ENCODE data around the gene TIGAR. TPM values are rescaled to one million over a fixed set of nuclear protein-coding genes. Genes with fewer than 3 reads are reported as not detected.

The TIGAR gene
- total RNA-seq, 2 donors from 2014 or later: 1.9 to 6.6 TPM

GRCh38 chr12:4303750-4304149 lies 17.3 kb upstream of the TIGAR start:
- peak overlapping the region in 1 of 2 donors; percentile 39 for H3K27ac ChIP-seq
- DNase-seq (ENCODE audit: low spot score): no peak
- H3K36me3 ChIP-seq: no peaks in the 10 kb centered on the region
- no peak for TF ChIP-seq POLR2AphosphoS5 (IDR thresholded peaks at IDR 0.05)
- TF ChIP-seq CTCF (IDR thresholded peaks at IDR 0.05): no peak
- no peak for TF ChIP-seq POLR2A (IDR thresholded peaks at IDR 0.05)
- H3K9me3 ChIP-seq: no peaks in the 10 kb centered on the region
- H3K4me3 ChIP-seq: no peak overlapping the region
- intact Hi-C loops (cut with DNase I): no loop called here
- no peaks in the 10 kb centered on the region for H3K4me1 ChIP-seq (replicated peaks)
- 69% methylated on average over 3 of the region's 3 CpGs for WGBS
- H3K27me3 ChIP-seq (replicated peaks; ENCODE audit: insufficient read depth): no peaks in the 10 kb centered on the region

- intact Hi-C loops (cut with DNase I): loop anchor here (5.0 kb wide), 1 partner anchor 230 kb away; the partner anchor contains the start of gene RAD51AP1
- Histone ChIP-seq H3K9me3 (no peaks in the 10 kb centered on the region), H3K4me3 (peak overlapping the region in 1 of 2 donors; percentile 8), H3K4me1 (replicated peaks) (no peaks in the 10 kb centered on the region), H3K27me3 (replicated peaks; ENCODE audit: insufficient read depth) (no peaks in the 10 kb centered on the region), H3K36me3 (no peaks in the 10 kb centered on the region), H3K27ac (peak overlapping the region in 1 of 2 donors; percentile 45)
- WGBS: 24% methylated on average over 25 of the region's 25 CpGs
- TF ChIP-seq POLR2A (IDR thresholded peaks at IDR 0.05): no peak
- peak; percentile 38 for TF ChIP-seq POLR2AphosphoS5 (IDR thresholded peaks at IDR 0.05)
- TF ChIP-seq CTCF (IDR thresholded peaks at IDR 0.05): peak in 3 of 4 experiments; percentile 46 to 85 (median 68)
- peak; percentile 77 for DNase-seq (ENCODE audit: low spot score)
Measured at GRCh38 chr12:4307593-4308333, 13.2 kb upstream of the TIGAR start.

GRCh38 chr12:4308334-4308950 lies 12.6 kb upstream of the TIGAR start:
- Histone ChIP-seq H3K27ac (peak overlapping the region in 1 of 2 donors; percentile 45), H3K4me3 (peak overlapping the region in 1 of 2 donors; percentile 8), H3K4me1 (replicated peaks) (no peaks in the 10 kb centered on the region), H3K36me3 (no peaks in the 10 kb centered on the region), H3K9me3 (no peaks in the 10 kb centered on the region), H3K27me3 (replicated peaks; ENCODE audit: insufficient read depth) (no peaks in the 10 kb centered on the region)
- no peak for DNase-seq (ENCODE audit: low spot score)
- no peak for TF ChIP-seq POLR2A (IDR thresholded peaks at IDR 0.05)
- no peak for TF ChIP-seq CTCF (IDR thresholded peaks at IDR 0.05)
- TF ChIP-seq POLR2AphosphoS5 (IDR thresholded peaks at IDR 0.05): no peak
- WGBS: 48% methylated on average over 14 of the region's 14 CpGs
- intact Hi-C loops (cut with DNase I): loop anchor here (5.0 kb wide), 1 partner anchor 229 kb away; the partner anchor contains the start of gene RAD51AP1

- Histone ChIP-seq H3K27ac (no peak overlapping the region), H3K36me3 (no peaks in the 10 kb centered on the region), H3K4me1 (replicated peaks) (no peaks in the 10 kb centered on the region), H3K27me3 (replicated peaks; ENCODE audit: insufficient read depth) (no peaks in the 10 kb centered on the region), H3K9me3 (no peaks in the 10 kb centered on the region), H3K4me3 (no peak overlapping the region)
- no peak for DNase-seq (ENCODE audit: low spot score)
- TF ChIP-seq POLR2AphosphoS5 (IDR thresholded peaks at IDR 0.05) (no peak), CTCF (IDR thresholded peaks at IDR 0.05) (no peak), POLR2A (IDR thresholded peaks at IDR 0.05) (no peak)
- intact Hi-C loops (cut with DNase I): no loop called here
- WGBS: 86% methylated on average over 5 of the region's 5 CpGs
Measured at GRCh38 chr12:4311776-4312175, 9.2 kb upstream of the TIGAR start.
